GM18858 (cell line): ENCODE results near the gene HCFC2.

Experiments used
- ATAC-seq: cut with Tn5 transposase; IDR thresholded peaks from one replicate; pipeline ENCODE4 v1.9.1; 2021; ENCODE audit not compliant: unreplicated experiment

The HCFC2 gene

GRCh38 chr12:104056419-104056972 is 7.8 kb upstream of the HCFC2 start:
- no peak for ATAC-seq

- no peak for ATAC-seq
These were observed 6.5 kb upstream of the HCFC2 start for GRCh38 chr12:104057771-104058197.

- no peak for ATAC-seq
These were observed 5.5 kb upstream of the HCFC2 start for GRCh38 chr12:104058802-104059201.

GRCh38 chr12:104059963-104060362 is 4.4 kb upstream of the HCFC2 start:
- ATAC-seq: no peak

- no peak for ATAC-seq
These were observed 3.5 kb upstream of the HCFC2 start for GRCh38 chr12:104060791-104061190.

GRCh38 chr12:104063712-104064030 is 660 bp upstream of the HCFC2 start:
- peak; percentile 29 for ATAC-seq

GRCh38 chr12:104064842-104065427 is 604 bp downstream of the HCFC2 start:
- ATAC-seq: no peak

- ATAC-seq: no peak
These were observed 7.8 kb downstream of the HCFC2 start for GRCh38 chr12:104072099-104072498.

- no peak for ATAC-seq
These were observed 9.4 kb downstream of the HCFC2 start for GRCh38 chr12:104073699-104074098.

- no peak for ATAC-seq
These were observed 14.7 kb downstream of the HCFC2 start for GRCh38 chr12:104079024-104079423.

GRCh38 chr12:104080764-104081163 is 16.4 kb downstream of the HCFC2 start:
- ATAC-seq: no peak

GRCh38 chr12:104083769-104084475 is 19.6 kb downstream of the HCFC2 start:
- peak; percentile 87 for ATAC-seq

GRCh38 chr12:104090685-104091084 is 26.4 kb downstream of the HCFC2 start:
- no peak for ATAC-seq

- ATAC-seq: no peak
These were observed 26.8 kb downstream of the HCFC2 start for GRCh38 chr12:104091136-104091535.

- no peak for ATAC-seq
These were observed 30.0 kb downstream of the HCFC2 start for GRCh38 chr12:104094284-104094683.

- no peak for ATAC-seq
These were observed 31.0 kb downstream of the HCFC2 start for GRCh38 chr12:104095289-104095688.

- ATAC-seq: no peak
These were observed 33.6 kb downstream of the HCFC2 start for GRCh38 chr12:104097954-104098353.

- ATAC-seq: no peak
These were observed 41.1 kb downstream of the HCFC2 start for GRCh38 chr12:104105461-104105860.

- ATAC-seq: no peak
These were observed 42.6 kb downstream of the HCFC2 start for GRCh38 chr12:104106965-104107364.

GRCh38 chr12:104108755-104109445 is 44.6 kb downstream of the HCFC2 start:
- no peak for ATAC-seq

GRCh38 chr12:104109446-104110271 is 45.3 kb downstream of the HCFC2 start:
- ATAC-seq: no peak
